ENCODE data around the gene ALG3.

Gene ALG3

DNA sequence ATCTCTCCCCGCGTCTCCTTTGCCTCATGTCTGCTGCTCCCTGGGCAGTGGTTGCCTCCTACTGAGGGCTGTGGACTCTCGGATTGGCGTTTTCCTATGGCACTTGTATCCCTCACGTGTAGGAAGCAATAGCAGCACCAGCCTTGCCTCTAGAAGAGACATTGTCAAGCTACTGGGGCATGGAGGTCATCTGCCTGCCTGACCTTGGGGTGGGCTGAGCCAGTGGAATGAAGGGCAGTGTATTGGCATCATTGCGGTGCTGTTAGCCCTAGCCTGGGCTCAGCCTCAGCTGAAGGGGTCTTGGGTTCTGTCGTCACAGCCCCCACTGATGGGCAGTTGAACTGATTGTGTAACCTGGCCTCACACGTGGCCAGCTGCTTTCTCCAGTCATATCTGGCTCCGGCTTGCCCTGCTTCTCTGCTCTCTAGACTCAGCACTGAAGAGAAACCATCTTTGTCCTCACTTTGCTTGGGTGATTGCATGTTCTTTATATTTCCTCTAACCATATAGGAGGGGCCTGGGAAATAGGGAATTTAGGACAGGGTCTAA, 54.7 kb downstream of the ALG3 start:
- DNase-seq (ENCODE audit: extremely low read depth, insufficient read length): no peak
- no peaks in the 10 kb centered on the region for H3K27me3 ChIP-seq (replicated peaks; ENCODE audit: control insufficient read depth, insufficient read depth, low read length)
- H3K36me3 ChIP-seq (ENCODE audit: control insufficient read depth, insufficient read depth, low read length): peaks cover 41% of the 10 kb centered on the region
- TF ChIP-seq, protein P1, sequence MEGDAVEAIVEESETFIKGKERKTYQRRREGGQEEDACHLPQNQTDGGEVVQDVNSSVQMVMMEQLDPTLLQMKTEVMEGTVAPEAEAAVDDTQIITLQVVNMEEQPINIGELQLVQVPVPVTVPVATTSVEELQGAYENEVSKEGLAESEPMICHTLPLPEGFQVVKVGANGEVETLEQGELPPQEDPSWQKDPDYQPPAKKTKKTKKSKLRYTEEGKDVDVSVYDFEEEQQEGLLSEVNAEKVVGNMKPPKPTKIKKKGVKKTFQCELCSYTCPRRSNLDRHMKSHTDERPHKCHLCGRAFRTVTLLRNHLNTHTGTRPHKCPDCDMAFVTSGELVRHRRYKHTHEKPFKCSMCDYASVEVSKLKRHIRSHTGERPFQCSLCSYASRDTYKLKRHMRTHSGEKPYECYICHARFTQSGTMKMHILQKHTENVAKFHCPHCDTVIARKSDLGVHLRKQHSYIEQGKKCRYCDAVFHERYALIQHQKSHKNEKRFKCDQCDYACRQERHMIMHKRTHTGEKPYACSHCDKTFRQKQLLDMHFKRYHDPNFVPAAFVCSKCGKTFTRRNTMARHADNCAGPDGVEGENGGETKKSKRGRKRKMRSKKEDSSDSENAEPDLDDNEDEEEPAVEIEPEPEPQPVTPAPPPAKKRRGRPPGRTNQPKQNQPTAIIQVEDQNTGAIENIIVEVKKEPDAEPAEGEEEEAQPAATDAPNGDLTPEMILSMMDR (IDR thresholded peaks at IDR 0.05; ENCODE audit: insufficient read depth, low read length, poor library complexity, severe bottlenecking): no peak
- no peak overlapping the region for H3K4me3 ChIP-seq (replicated peaks; ENCODE audit: low read depth, low read length)

DNA sequence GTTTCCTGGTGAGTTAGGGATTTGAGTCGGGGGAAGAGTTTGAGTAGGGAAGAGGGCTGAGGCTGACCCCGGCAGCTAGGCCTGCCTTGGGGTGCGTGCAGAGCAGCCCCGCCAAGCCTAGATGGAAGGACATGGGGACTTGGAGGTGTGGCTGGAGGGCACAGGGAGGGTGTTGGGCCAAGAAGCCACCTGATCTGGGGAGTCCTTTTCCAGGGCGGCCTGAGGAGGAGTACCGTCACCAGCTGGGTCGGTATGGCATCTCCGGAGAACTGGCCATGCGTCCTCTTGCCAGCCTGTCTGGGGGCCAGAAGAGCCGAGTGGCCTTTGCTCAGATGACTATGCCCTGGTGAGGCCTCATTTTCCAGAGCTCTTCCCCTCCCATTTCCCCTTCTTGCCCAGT, 55.9 kb downstream of the ALG3 start:
- DNase-seq (ENCODE audit: extremely low read depth, insufficient read length): no peak
- H3K36me3 ChIP-seq (ENCODE audit: control insufficient read depth, insufficient read depth, low read length): peaks cover 52% of the 10 kb centered on the region

More for the DNA sequence above, 55.9 kb downstream of the ALG3 start:
- H3K4me3 ChIP-seq (replicated peaks; ENCODE audit: low read depth, low read length): no peak overlapping the region
- TF ChIP-seq, protein P1 (IDR thresholded peaks at IDR 0.05; ENCODE audit: insufficient read depth, low read length, poor library complexity, severe bottlenecking): no peak
- H3K27me3 ChIP-seq (replicated peaks; ENCODE audit: control insufficient read depth, insufficient read depth, low read length): no peaks in the 10 kb centered on the region

All from GM06990 (cell line).